Measurements from ENCODE around the gene EEF1B2. TPM values are rescaled to one million over a fixed set of nuclear protein-coding genes. Genes with fewer than 3 reads are reported as not detected.
"Not testable (repeated sequence)": the region's sequence is repeated elsewhere in the genome, so short reads cannot be mapped to it uniquely, and the experiment has no call there.

EEF1B2 gene
- total and polyA plus RNA-seq, 2 donors: 356 to 707 TPM

- WGBS: 85% methylated on average over 6 of the region's 6 CpGs
- H3K4me3 ChIP-seq (ENCODE audit: low read depth, low read length); DNase-seq (ENCODE audit: extremely low spot score); H3K4me1 ChIP-seq (ENCODE audit: insufficient read depth); H3K36me3 ChIP-seq (ENCODE audit: insufficient read depth); H3K27ac ChIP-seq (ENCODE audit: low read depth): not testable (repeated sequence)
These were observed 21.8 kb downstream of the EEF1B2 start for GRCh38 chr2:206181526-206181925.

- H3K4me3 ChIP-seq (ENCODE audit: low read depth, low read length): no peak overlapping the region
- 70% methylated on average over 3 of the region's 3 CpGs for WGBS
- H3K27ac ChIP-seq (ENCODE audit: low read depth): no peak overlapping the region
These were observed 30.0 kb downstream of the EEF1B2 start for GRCh38 chr2:206189691-206190090.

DNA sequence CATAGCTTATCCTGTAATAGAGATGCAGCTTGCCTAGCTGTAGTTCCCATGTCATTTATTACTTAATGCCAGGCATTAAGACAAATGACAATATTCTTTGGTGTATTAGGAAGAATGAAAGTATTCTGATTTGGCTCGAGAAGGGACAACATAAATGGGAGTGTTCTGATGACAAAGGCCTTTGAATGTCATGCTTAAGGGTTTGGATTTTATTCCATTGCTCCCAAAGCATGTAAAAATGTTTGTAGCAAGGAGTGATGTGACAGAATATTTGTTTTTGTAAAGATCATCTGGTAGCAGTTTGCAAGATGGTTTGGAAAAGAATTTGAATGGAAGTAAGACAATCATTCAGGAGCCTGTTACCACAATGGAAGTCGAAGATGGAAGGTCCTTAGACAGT, 30.4 kb downstream of the EEF1B2 start:
- 75% methylated on average over 2 of the region's 2 CpGs for WGBS
- no peak overlapping the region for H3K4me3 ChIP-seq (ENCODE audit: low read depth, low read length)
- H3K4me1 ChIP-seq (ENCODE audit: insufficient read depth): no peaks in the 10 kb centered on the region
- no peaks in the 10 kb centered on the region for H3K36me3 ChIP-seq (ENCODE audit: insufficient read depth)
- no peak for DNase-seq (ENCODE audit: extremely low spot score)
- no peak overlapping the region for H3K27ac ChIP-seq (ENCODE audit: low read depth)

More at GRCh38 chr2:206189691-206190090, 30.0 kb downstream of the EEF1B2 start:
- H3K4me1 ChIP-seq (ENCODE audit: insufficient read depth): no peaks in the 10 kb centered on the region
- no peak for DNase-seq (ENCODE audit: extremely low spot score)
- no peaks in the 10 kb centered on the region for H3K36me3 ChIP-seq (ENCODE audit: insufficient read depth)

GRCh38 chr2:206190689-206191088, 31.0 kb downstream of the EEF1B2 start:
- no peak for DNase-seq (ENCODE audit: extremely low spot score)
- H3K4me1 ChIP-seq (ENCODE audit: insufficient read depth): no peaks in the 10 kb centered on the region
- 91% methylated on average over 5 of the region's 5 CpGs for WGBS

GRCh38 chr2:206192157-206192556, 32.5 kb downstream of the EEF1B2 start:
- Histone ChIP-seq H3K36me3 (ENCODE audit: insufficient read depth) (no peaks in the 10 kb centered on the region), H3K4me3 (ENCODE audit: low read depth, low read length) (no peak overlapping the region), H3K4me1 (ENCODE audit: insufficient read depth) (no peaks in the 10 kb centered on the region), H3K27ac (ENCODE audit: low read depth) (no peak overlapping the region)
- DNase-seq (ENCODE audit: extremely low spot score): no peak
- WGBS: 96% methylated on average over 3 of the region's 3 CpGs

More at GRCh38 chr2:206190689-206191088, 31.0 kb downstream of the EEF1B2 start:
- no peak overlapping the region for H3K4me3 ChIP-seq (ENCODE audit: low read depth, low read length)
- H3K27ac ChIP-seq (ENCODE audit: low read depth): no peak overlapping the region
- H3K36me3 ChIP-seq (ENCODE audit: insufficient read depth): no peaks in the 10 kb centered on the region

DNA sequence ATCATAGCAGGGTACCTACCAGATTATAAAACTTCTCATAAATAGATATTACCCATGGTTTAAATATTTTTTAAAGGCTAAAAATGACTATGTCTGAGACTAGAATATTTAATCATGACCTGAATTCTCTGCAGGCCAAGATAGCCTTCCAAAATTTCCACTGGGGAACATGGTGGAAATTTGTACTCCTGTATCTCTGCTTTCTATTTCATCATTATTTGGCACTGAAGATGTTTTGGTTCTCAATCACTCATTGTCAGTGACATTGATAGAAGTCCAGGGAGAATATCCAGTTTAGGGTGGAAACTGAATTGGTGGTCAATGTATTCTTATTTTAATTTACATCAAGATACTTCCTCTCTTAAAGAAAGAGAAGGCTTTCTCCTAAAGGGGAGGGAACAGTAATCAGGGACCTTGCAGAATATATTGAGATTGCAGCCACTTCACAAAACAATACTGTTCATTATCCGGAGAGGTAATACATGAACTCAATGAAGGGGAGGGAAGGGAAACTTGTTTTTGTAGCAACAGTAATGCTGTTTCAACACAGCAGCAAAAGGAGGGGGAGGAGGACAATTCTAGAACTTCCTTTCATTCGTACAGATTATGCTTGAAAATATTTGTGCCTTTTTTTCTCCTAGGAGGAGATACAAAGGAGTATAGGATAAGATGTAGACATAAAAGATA, 34.1 kb downstream of the EEF1B2 start:
- no peaks in the 10 kb centered on the region for H3K4me1 ChIP-seq (ENCODE audit: insufficient read depth)
- H3K4me3 ChIP-seq (ENCODE audit: low read depth, low read length): no peak overlapping the region
- 66% methylated on average over 2 of the region's 2 CpGs for WGBS
- H3K36me3 ChIP-seq (ENCODE audit: insufficient read depth): no peaks in the 10 kb centered on the region
- no peak overlapping the region for H3K27ac ChIP-seq (ENCODE audit: low read depth)
- DNase-seq (ENCODE audit: extremely low spot score): no peak

GRCh38 chr2:206198677-206199076, 39.0 kb downstream of the EEF1B2 start:
- Histone ChIP-seq H3K27ac (ENCODE audit: low read depth) (no peak overlapping the region), H3K4me3 (ENCODE audit: low read depth, low read length) (no peak overlapping the region), H3K4me1 (ENCODE audit: insufficient read depth) (no peaks in the 10 kb centered on the region), H3K36me3 (ENCODE audit: insufficient read depth) (no peaks in the 10 kb centered on the region)
- WGBS: 38% methylated on average over 1 of the region's 1 CpG
- no peak for DNase-seq (ENCODE audit: extremely low spot score)

- DNase-seq (ENCODE audit: extremely low spot score): no peak
- WGBS: 73% methylated on average over 5 of the region's 5 CpGs
- H3K27ac ChIP-seq (ENCODE audit: low read depth): no peak overlapping the region
- H3K36me3 ChIP-seq (ENCODE audit: insufficient read depth): no peaks in the 10 kb centered on the region
- H3K4me1 ChIP-seq (ENCODE audit: insufficient read depth): no peaks in the 10 kb centered on the region
- H3K4me3 ChIP-seq (ENCODE audit: low read depth, low read length): no peak overlapping the region
These were observed 41.6 kb downstream of the EEF1B2 start for GRCh38 chr2:206201075-206201848.

DNA sequence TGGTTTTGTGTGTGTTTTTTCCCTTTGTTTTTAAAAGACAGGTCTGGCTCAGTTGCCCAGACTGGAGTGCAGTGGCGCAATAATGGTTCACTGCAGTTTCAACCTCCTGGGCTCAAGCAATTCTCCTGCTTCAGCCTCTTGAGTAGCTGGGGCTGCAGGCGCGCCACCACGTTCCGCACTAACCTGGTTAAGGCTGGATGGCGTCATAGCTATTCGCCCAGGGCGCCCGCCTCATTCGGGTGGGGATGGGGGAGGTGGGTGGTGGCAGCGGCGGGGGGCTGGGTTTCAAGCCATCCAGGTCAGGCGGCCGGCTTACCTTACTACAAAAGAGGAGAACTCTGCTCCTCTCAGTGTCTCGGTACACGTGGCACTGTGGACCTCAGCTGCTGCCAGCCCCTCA, 42.8 kb downstream of the EEF1B2 start:
- Histone ChIP-seq H3K4me1 (ENCODE audit: insufficient read depth) (no peaks in the 10 kb centered on the region), H3K4me3 (ENCODE audit: low read depth, low read length) (no peak overlapping the region), H3K27ac (ENCODE audit: low read depth) (no peak overlapping the region), H3K36me3 (ENCODE audit: insufficient read depth) (no peaks in the 10 kb centered on the region)
- no peak for DNase-seq (ENCODE audit: extremely low spot score)
- WGBS: 91% methylated on average over 16 of the region's 16 CpGs

GRCh38 chr2:206203331-206203730, 43.6 kb downstream of the EEF1B2 start:
- WGBS: 96% methylated on average over 17 of the region's 17 CpGs

DNA sequence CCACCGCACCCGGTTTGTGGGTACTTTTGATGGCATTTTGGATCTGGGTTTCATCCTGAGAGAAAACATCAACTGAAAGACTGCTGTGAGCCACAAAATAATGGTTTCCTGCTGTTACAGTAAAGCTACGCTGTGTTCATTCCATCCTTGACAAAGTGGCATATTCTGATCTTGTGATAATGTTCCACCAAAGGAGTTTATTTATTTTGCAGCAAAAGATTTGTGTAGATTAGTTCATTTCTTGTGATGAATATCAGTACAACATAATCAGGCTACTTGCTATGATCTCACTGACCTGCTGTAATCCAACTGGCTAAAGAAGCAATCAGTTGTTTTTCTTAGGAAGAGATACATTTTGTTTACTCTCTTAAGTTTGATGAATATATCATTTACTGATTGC, 45.0 kb downstream of the EEF1B2 start:
- no peaks in the 10 kb centered on the region for H3K4me1 ChIP-seq (ENCODE audit: insufficient read depth)
- 78% methylated on average over 3 of the region's 3 CpGs for WGBS
- H3K27ac ChIP-seq (ENCODE audit: low read depth): no peak overlapping the region
- no peak overlapping the region for H3K4me3 ChIP-seq (ENCODE audit: low read depth, low read length)
- DNase-seq (ENCODE audit: extremely low spot score): no peak
- no peaks in the 10 kb centered on the region for H3K36me3 ChIP-seq (ENCODE audit: insufficient read depth)

More at GRCh38 chr2:206203331-206203730, 43.6 kb downstream of the EEF1B2 start:
- Histone ChIP-seq H3K4me3 (ENCODE audit: low read depth, low read length) (no peak overlapping the region), H3K27ac (ENCODE audit: low read depth) (no peak overlapping the region), H3K36me3 (ENCODE audit: insufficient read depth) (no peaks in the 10 kb centered on the region), H3K4me1 (ENCODE audit: insufficient read depth) (no peaks in the 10 kb centered on the region)
- DNase-seq (ENCODE audit: extremely low spot score): no peak

DNA sequence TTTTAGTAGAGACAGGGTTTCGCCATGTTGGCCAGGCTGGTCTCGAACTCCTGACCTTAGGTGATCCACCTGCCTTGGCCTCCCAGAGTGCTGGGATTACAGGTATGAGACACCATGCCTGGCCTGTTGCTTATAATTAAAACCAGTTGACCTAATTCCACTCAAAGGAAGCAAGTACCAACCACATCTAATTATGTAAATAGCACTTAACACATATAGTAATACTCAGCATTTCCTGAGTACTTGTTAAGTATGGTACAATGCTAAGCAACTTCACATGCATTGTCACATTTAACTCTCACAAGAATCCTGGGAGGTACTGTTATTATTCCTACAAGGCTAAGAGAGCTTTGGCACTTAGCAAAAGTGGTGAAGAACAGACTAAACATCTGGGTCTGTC, 47.6 kb downstream of the EEF1B2 start:
- not testable (repeated sequence) for H3K27ac ChIP-seq (ENCODE audit: low read depth); DNase-seq (ENCODE audit: extremely low spot score); H3K4me1 ChIP-seq (ENCODE audit: insufficient read depth); H3K36me3 ChIP-seq (ENCODE audit: insufficient read depth); H3K4me3 ChIP-seq (ENCODE audit: low read depth, low read length)
- WGBS: 96% methylated on average over 2 of the region's 2 CpGs

DNA sequence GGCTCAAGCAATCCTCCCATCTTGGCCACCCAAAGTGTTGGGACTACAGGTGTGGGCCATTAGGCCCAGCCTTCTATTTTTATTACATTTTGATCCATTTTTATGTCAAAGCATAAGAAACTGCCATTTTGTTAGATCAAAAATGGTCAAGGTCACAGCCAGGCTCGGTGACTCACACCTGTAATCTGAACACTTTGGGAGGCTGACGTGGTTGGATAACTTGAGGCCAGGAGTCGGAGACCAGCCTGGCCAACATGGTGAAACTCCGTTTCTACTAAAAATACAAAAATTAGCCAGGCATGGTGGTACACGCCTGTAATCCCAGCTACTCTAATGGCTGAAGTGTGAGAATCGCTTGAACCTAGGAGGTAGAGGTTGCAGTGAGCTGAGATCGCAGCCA, 49.2 kb downstream of the EEF1B2 start:
- Histone ChIP-seq H3K36me3 (ENCODE audit: insufficient read depth) (no peaks in the 10 kb centered on the region), H3K4me3 (ENCODE audit: low read depth, low read length) (no peak overlapping the region), H3K27ac (ENCODE audit: low read depth) (no peak overlapping the region), H3K4me1 (ENCODE audit: insufficient read depth) (no peaks in the 10 kb centered on the region)
- DNase-seq (ENCODE audit: extremely low spot score): no peak
- WGBS: 92% methylated on average over 7 of the region's 7 CpGs

GRCh38 chr2:206211657-206212255, 52.1 kb downstream of the EEF1B2 start:
- no peak for DNase-seq (ENCODE audit: extremely low spot score)
- 74% methylated on average over 2 of the region's 2 CpGs for WGBS
- H3K27ac ChIP-seq (ENCODE audit: low read depth): no peak overlapping the region
- H3K4me3 ChIP-seq (ENCODE audit: low read depth, low read length): no peak overlapping the region
- no peaks in the 10 kb centered on the region for H3K4me1 ChIP-seq (ENCODE audit: insufficient read depth)
- H3K36me3 ChIP-seq (ENCODE audit: insufficient read depth): no peaks in the 10 kb centered on the region
